NCI-H1930 (cell line): ENCODE data around the gene WASHC2C.
"Not testable (repeated sequence)": the region's sequence is repeated elsewhere in the genome, so short reads cannot be mapped to it uniquely, and the experiment has no call there.

Experiments used
- DNase-seq, 2 experiments: peaks; one replicate each; lab custom pipeline; 2025; lab: John Stamatoyannopoulos, UW

WASHC2C gene

GRCh38 chr10:45771757-45772461 is 44.8 kb downstream of the WASHC2C start:
- not testable (repeated sequence) for DNase-seq

- not testable (repeated sequence) for DNase-seq
These were observed 59.2 kb downstream of the WASHC2C start for GRCh38 chr10:45786217-45786616.

- DNase-seq = not testable (repeated sequence)
These were observed 60.2 kb downstream of the WASHC2C start for GRCh38 chr10:45787212-45787741.

- not testable (repeated sequence) for DNase-seq
These were observed 62.9 kb downstream of the WASHC2C start for GRCh38 chr10:45789991-45790390.

GRCh38 chr10:45790694-45791426 is 63.8 kb downstream of the WASHC2C start:
- DNase-seq = not testable (repeated sequence)

- not testable (repeated sequence) for DNase-seq
These were observed 67.7 kb downstream of the WASHC2C start for GRCh38 chr10:45794761-45795160.

GRCh38 chr10:45803060-45804010 is 76.3 kb downstream of the WASHC2C start:
- DNase-seq = not testable (repeated sequence)

- DNase-seq = not testable (repeated sequence)
These were observed 77.9 kb downstream of the WASHC2C start for GRCh38 chr10:45804996-45805395.

GRCh38 chr10:45809837-45810236 is 82.8 kb downstream of the WASHC2C start:
- DNase-seq = no peak

GRCh38 chr10:45811075-45811474 is 84.0 kb downstream of the WASHC2C start:
- no peak for DNase-seq

GRCh38 chr10:45812959-45813358 is 85.9 kb downstream of the WASHC2C start:
- DNase-seq = not testable (repeated sequence)

GRCh38 chr10:45814146-45814545 is 87.1 kb downstream of the WASHC2C start:
- not testable (repeated sequence) for DNase-seq

- no peak for DNase-seq
These were observed 90.2 kb downstream of the WASHC2C start for GRCh38 chr10:45817130-45817859.

- no peak for DNase-seq
These were observed 90.8 kb downstream of the WASHC2C start for GRCh38 chr10:45817912-45818311.

GRCh38 chr10:45819552-45819951 is 92.5 kb downstream of the WASHC2C start:
- DNase-seq = no peak

- DNase-seq = not testable (repeated sequence)
These were observed 93.2 kb downstream of the WASHC2C start for GRCh38 chr10:45820107-45820830.

GRCh38 chr10:45822918-45823317 is 95.9 kb downstream of the WASHC2C start:
- not testable (repeated sequence) for DNase-seq
